ENCODE data around the gene XPO5. TPM values are rescaled to one million over a fixed set of nuclear protein-coding genes. Genes with fewer than 3 reads are reported as not detected.

The XPO5 gene
- total RNA-seq, 1 experiment from 2014 or later, result 77.4 TPM

DNA sequence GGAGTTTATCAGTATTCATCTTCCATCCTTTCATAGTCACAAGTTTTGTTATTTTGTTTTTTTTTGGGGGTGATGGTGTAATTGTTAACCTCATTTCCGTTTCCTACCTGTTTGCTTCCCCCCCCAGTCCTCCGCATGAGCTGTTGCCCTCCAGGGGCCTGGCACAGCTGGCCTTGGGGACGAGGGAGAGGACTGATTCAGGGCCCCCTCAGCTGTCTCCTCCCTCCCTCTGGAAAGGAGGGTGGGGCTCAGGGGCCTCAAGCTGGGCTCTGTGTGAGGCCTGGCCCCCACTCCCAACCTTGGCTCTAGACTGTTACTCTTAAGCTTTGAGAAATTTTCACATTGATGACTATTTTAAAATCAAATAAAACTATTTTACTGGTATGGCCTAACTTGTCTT is 69.7 kb downstream of the XPO5 start:
- no peak for TF ChIP-seq TCF7L2 (IDR thresholded peaks at IDR 0.05; ENCODE audit: borderline replicate concordance, extremely low read depth, insufficient read depth, insufficient read length)
- TF ChIP-seq, protein P1, sequence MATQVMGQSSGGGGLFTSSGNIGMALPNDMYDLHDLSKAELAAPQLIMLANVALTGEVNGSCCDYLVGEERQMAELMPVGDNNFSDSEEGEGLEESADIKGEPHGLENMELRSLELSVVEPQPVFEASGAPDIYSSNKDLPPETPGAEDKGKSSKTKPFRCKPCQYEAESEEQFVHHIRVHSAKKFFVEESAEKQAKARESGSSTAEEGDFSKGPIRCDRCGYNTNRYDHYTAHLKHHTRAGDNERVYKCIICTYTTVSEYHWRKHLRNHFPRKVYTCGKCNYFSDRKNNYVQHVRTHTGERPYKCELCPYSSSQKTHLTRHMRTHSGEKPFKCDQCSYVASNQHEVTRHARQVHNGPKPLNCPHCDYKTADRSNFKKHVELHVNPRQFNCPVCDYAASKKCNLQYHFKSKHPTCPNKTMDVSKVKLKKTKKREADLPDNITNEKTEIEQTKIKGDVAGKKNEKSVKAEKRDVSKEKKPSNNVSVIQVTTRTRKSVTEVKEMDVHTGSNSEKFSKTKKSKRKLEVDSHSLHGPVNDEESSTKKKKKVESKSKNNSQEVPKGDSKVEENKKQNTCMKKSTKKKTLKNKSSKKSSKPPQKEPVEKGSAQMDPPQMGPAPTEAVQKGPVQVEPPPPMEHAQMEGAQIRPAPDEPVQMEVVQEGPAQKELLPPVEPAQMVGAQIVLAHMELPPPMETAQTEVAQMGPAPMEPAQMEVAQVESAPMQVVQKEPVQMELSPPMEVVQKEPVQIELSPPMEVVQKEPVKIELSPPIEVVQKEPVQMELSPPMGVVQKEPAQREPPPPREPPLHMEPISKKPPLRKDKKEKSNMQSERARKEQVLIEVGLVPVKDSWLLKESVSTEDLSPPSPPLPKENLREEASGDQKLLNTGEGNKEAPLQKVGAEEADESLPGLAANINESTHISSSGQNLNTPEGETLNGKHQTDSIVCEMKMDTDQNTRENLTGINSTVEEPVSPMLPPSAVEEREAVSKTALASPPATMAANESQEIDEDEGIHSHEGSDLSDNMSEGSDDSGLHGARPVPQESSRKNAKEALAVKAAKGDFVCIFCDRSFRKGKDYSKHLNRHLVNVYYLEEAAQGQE (IDR thresholded peaks at IDR 0.05; ENCODE audit: low read depth), result no peak
- no peak for TF ChIP-seq SRF (IDR thresholded peaks at IDR 0.05; ENCODE audit: low read depth)
- TF ChIP-seq SP1 (IDR thresholded peaks at IDR 0.05; ENCODE audit: low read depth), result no peak
- TF ChIP-seq FOSL1 (IDR thresholded peaks at IDR 0.05; ENCODE audit: low read depth), result no peak
- no peak for TF ChIP-seq EZH2 (IDR thresholded peaks at IDR 0.05)
- TF ChIP-seq, protein P2, sequence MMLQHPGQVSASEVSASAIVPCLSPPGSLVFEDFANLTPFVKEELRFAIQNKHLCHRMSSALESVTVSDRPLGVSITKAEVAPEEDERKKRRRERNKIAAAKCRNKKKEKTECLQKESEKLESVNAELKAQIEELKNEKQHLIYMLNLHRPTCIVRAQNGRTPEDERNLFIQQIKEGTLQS (IDR thresholded peaks at IDR 0.05), result no peak
- TF ChIP-seq POLR2AphosphoS5 (IDR thresholded peaks at IDR 0.05; ENCODE audit: low read depth, low read length), result no peak
- TF ChIP-seq, protein P3, sequence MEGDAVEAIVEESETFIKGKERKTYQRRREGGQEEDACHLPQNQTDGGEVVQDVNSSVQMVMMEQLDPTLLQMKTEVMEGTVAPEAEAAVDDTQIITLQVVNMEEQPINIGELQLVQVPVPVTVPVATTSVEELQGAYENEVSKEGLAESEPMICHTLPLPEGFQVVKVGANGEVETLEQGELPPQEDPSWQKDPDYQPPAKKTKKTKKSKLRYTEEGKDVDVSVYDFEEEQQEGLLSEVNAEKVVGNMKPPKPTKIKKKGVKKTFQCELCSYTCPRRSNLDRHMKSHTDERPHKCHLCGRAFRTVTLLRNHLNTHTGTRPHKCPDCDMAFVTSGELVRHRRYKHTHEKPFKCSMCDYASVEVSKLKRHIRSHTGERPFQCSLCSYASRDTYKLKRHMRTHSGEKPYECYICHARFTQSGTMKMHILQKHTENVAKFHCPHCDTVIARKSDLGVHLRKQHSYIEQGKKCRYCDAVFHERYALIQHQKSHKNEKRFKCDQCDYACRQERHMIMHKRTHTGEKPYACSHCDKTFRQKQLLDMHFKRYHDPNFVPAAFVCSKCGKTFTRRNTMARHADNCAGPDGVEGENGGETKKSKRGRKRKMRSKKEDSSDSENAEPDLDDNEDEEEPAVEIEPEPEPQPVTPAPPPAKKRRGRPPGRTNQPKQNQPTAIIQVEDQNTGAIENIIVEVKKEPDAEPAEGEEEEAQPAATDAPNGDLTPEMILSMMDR (IDR thresholded peaks at IDR 0.05 in 2 of 3, conservative IDR thresholded peaks at IDR 0.05 in 1 of 3; ENCODE audit: borderline replicate concordance in 1 of 3, insufficient read depth in 1 of 3, low read depth in 2 of 3, low read length in 2 of 3), result no peak
- no peak for TF ChIP-seq YY1 (IDR thresholded peaks at IDR 0.05; ENCODE audit: extremely low read depth, insufficient replicate concordance, low read depth, low read length)
- no peak for TF ChIP-seq SIN3A (IDR thresholded peaks at IDR 0.05; ENCODE audit: low read depth)
- no peak for TF ChIP-seq ZNF274 (IDR thresholded peaks at IDR 0.05; ENCODE audit: low read depth, low read length)
- no peak for TF ChIP-seq CEBPB (IDR thresholded peaks at IDR 0.05; ENCODE audit: low read depth)
- TF ChIP-seq ZFX (IDR thresholded peaks at IDR 0.05), result no peak
- H3K27me3 ChIP-seq (ENCODE audit: insufficient read depth, low read length), result no peaks in the 10 kb centered on the region
- no peaks in the 10 kb centered on the region for H3K9me3 ChIP-seq (ENCODE audit: control insufficient read depth in 1 of 2, insufficient read depth in 1 of 2, low read depth in 1 of 2, low read length in 2 of 2)
- no peak overlapping the region for H2AFZ ChIP-seq (ENCODE audit: low read depth, low read length, poor library complexity, severe bottlenecking)
- H3K4me2 ChIP-seq (ENCODE audit: low read length), result no peak overlapping the region
- H3K27ac ChIP-seq (ENCODE audit: low read depth, low read length), result no peak overlapping the region
- intact Hi-C loops (cut with micrococcal nuclease), result loop anchor here (1.0 to 10.0 kb wide), 4 partner anchors 51 to 277 kb away; partner anchors contain the start of genes DLK2, DNPH1 and ZNF318
- DNase-seq (ENCODE audit: low read depth, low spot score) (no peak), ATAC-seq (no peak)
- no peaks in the 10 kb centered on the region for H3K9me2 ChIP-seq (ENCODE audit: insufficient read depth)
- no peaks in the 10 kb centered on the region for H4K20me1 ChIP-seq (ENCODE audit: insufficient read depth)
- BruUV-seq (replicated peaks), result no TSS peak
- H3K9ac ChIP-seq (ENCODE audit: low read length), result no peak overlapping the region
- RAD21 ChIA-PET (ENCODE audit: low non-redundant PET in 1 of 2, low total read pairs in 2 of 2, uncharacterized antibody in 2 of 2, unreplicated experiment in 2 of 2), result no interaction called here
- CTCF ChIA-PET, result interaction anchor here (0.7 to 3.8 kb wide), 10 partner anchors 10 to 277 kb away, joined by 3 to 31 read pairs (median 7); partner anchors contain the start of genes DLK2, DNPH1, POLR1C and YIPF3
- H3K79me2 ChIP-seq (ENCODE audit: insufficient read depth, low read length), result no peaks in the 10 kb centered on the region
- peaks cover 10 to 22% of the 10 kb centered on the region in 2 experiments; a peak in 3 of 4 replicates for H3K4me1 ChIP-seq (ENCODE audit: control insufficient read depth in 1 of 2, insufficient read depth in 2 of 2, low read length in 2 of 2)
- no peak overlapping the region for H3K4me3 ChIP-seq (replicated peaks in 1 of 2; ENCODE audit: low read depth in 1 of 2, low read length in 2 of 2)
- POLR2A ChIA-PET, result interaction anchor here (0.7 kb wide), 1 partner anchor 15 kb away, joined by 3 read pairs; no protein-coding TSS in a partner anchor
- peaks cover 8 to 16% of the 10 kb centered on the region in 2 experiments; a peak in 2 of 4 replicates for H3K36me3 ChIP-seq (ENCODE audit: control insufficient read depth in 1 of 2, insufficient read depth in 2 of 2, low read length in 2 of 2)

Data from HCT116 (cell line).